WERI-Rb-1 (cell line): ENCODE data around the gene SLC13A3.
A peak's percentile ranks its signal among the peaks of the same experiment; 100 is the strongest.

Source experiments
- DNase-seq: peaks from one replicate; pipeline ENCODE4 v3.0.0-alpha.2; 2020
- H3K27ac ChIP-seq: fragments of 250-450 bp; sonication (Bioruptor Pico); 2 replicates; pipeline ENCODE4 v1.5.1; 2020; ENCODE audit warnings: mild to moderate bottlenecking, moderate library complexity
- H3K27me3 ChIP-seq: fragments of 250-450 bp; sonication (Bioruptor Pico); 2 replicates; pipeline ENCODE4 v1.5.1; 2021; ENCODE audit warnings: mild to moderate bottlenecking, low read depth, moderate library complexity; ENCODE audit not compliant: insufficient read depth, severe bottlenecking
- H3K36me3 ChIP-seq: fragments of 250-450 bp; sonication (Bioruptor Pico); 2 replicates; pipeline ENCODE4 v1.5.1; 2020; ENCODE audit warnings: mild to moderate bottlenecking, moderate library complexity
- H3K4me3 ChIP-seq: 2 replicates; pipeline ENCODE4 v1.5.1; 2011; ENCODE audit warnings: low read depth, mild to moderate bottlenecking, control low read depth, low read length
- H3K9me3 ChIP-seq: fragments of 250-450 bp; sonication (Bioruptor Pico); 2 replicates; pipeline ENCODE4 v1.5.1; 2021; ENCODE audit warnings: mild to moderate bottlenecking, moderate library complexity; ENCODE audit not compliant: severe bottlenecking
- TF ChIP-seq, protein P1 (sequence below): IDR thresholded peaks from 2 replicates; pipeline ENCODE4 v1.5.1; 2011; ENCODE audit warnings: low read depth, mild to moderate bottlenecking, control low read depth, inconsistent platforms, low read length

SLC13A3 gene

GRCh38 chr20:46621492-46621891 is 29.8 kb downstream of the SLC13A3 start:
- TF ChIP-seq, protein P1, sequence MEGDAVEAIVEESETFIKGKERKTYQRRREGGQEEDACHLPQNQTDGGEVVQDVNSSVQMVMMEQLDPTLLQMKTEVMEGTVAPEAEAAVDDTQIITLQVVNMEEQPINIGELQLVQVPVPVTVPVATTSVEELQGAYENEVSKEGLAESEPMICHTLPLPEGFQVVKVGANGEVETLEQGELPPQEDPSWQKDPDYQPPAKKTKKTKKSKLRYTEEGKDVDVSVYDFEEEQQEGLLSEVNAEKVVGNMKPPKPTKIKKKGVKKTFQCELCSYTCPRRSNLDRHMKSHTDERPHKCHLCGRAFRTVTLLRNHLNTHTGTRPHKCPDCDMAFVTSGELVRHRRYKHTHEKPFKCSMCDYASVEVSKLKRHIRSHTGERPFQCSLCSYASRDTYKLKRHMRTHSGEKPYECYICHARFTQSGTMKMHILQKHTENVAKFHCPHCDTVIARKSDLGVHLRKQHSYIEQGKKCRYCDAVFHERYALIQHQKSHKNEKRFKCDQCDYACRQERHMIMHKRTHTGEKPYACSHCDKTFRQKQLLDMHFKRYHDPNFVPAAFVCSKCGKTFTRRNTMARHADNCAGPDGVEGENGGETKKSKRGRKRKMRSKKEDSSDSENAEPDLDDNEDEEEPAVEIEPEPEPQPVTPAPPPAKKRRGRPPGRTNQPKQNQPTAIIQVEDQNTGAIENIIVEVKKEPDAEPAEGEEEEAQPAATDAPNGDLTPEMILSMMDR, result no peak
- Histone ChIP-seq H3K4me3 (no peak overlapping the region), H3K9me3 (peaks cover 15% of the 10 kb centered on the region), H3K36me3 (no peaks in the 10 kb centered on the region), H3K27me3 (no peaks in the 10 kb centered on the region), H3K27ac (no peak overlapping the region)
- no peak for DNase-seq

- Histone ChIP-seq H3K27ac (no peak overlapping the region), H3K4me3 (no peak overlapping the region), H3K9me3 (peaks cover 15% of the 10 kb centered on the region), H3K36me3 (no peaks in the 10 kb centered on the region), H3K27me3 (no peaks in the 10 kb centered on the region)
- no peak for DNase-seq
- TF ChIP-seq, protein P1, result no peak
Observed at GRCh38 chr20:46619445-46619844, 31.8 kb downstream of the SLC13A3 start.

DNA sequence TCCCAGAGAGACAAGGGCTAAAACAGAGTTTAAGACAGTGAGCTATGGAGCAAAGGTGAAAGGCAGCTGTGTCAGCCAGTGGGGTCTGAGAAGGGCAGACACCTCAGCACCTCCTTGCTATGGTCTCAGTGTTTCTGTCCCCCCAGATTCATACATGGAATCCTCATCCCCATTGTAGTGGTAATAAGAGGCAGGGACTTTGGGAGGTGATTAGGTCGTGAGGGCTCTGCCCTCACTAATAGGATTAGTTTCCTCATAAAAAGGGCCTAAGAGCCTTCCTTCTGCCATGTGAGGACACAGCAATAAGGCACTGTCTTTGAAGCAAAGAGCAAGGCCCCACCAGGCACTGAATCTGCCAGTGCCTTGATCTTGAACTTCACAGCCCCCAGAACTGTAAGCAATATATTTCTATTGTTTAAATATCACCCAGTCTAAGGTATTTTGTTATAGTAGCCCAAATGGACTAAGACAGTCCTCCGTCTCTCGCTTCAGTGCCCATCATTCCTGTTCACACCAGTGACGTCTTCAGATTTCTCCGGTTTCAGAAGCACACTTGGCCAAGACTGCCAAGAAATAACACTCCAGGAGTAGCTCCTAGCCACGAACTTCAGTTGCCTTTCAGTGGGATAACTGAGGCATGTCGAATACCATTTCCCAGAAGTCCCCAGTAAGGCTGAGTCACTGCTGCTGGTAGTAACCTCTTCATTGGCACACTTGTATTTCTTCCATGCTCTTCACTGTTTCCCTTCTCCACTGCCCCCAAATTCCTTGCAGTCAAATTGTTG is 32.8 kb downstream of the SLC13A3 start:
- Histone ChIP-seq H3K27me3 (no peaks in the 10 kb centered on the region), H3K27ac (no peak overlapping the region), H3K9me3 (peaks cover 11% of the 10 kb centered on the region), H3K36me3 (no peaks in the 10 kb centered on the region), H3K4me3 (no peak overlapping the region)
- peak; percentile 43 for DNase-seq
- TF ChIP-seq, protein P1, result no peak

DNA sequence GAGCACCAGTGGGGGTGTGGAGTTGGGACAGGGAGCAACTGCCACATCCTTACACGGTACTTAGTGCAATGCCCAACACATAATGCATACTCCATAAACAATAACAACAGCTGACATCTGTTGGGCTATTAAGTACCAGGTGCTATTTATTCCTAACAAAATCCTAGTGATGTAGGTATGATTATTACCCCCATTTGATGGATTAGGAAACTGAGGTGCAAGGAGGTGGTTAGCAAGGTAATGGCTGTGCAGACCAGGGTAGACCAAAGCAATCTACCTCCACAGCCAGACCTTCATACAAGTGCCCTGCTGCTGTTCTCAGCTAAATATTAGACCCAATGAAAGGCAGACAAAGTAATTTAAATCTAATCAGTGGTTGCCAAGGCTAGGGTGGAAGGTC is 36.8 kb downstream of the SLC13A3 start:
- DNase-seq, result no peak
- TF ChIP-seq, protein P1, result no peak

DNA sequence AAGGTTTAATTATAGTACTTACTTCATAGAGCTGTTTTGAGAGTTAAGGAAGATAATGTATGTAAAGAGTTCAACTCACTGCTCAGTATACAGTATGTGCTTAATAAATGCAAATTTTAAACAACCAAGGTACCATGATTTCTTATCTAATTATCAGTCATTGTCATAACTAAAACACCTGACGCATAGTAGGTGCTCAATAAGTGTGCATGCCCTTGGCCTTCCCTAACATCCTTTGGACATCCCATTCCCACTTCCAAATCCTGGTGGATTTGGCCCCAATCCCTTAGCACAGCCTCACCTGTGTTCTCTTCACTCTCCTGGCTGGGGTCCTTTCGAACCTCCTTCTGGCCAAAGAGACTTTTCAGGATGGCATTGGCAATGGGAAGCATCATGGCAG is 41.1 kb downstream of the SLC13A3 start:
- H3K4me3 ChIP-seq, result no peak overlapping the region
- H3K36me3 ChIP-seq, result no peaks in the 10 kb centered on the region
- DNase-seq, result no peak
- TF ChIP-seq, protein P1, result no peak
- H3K27me3 ChIP-seq, result no peaks in the 10 kb centered on the region
- no peak overlapping the region for H3K27ac ChIP-seq
- no peaks in the 10 kb centered on the region for H3K9me3 ChIP-seq

More for the DNA sequence above, 36.8 kb downstream of the SLC13A3 start:
- Histone ChIP-seq H3K9me3 (peaks cover 11% of the 10 kb centered on the region), H3K4me3 (no peak overlapping the region), H3K27me3 (no peaks in the 10 kb centered on the region), H3K36me3 (no peaks in the 10 kb centered on the region), H3K27ac (no peak overlapping the region)

GRCh38 chr20:46609043-46609442 is 42.2 kb downstream of the SLC13A3 start:
- DNase-seq, result no peak
- no peaks in the 10 kb centered on the region for H3K9me3 ChIP-seq
- no peaks in the 10 kb centered on the region for H3K27me3 ChIP-seq
- no peaks in the 10 kb centered on the region for H3K36me3 ChIP-seq
- H3K27ac ChIP-seq, result no peak overlapping the region
- TF ChIP-seq, protein P1, result no peak
- no peak overlapping the region for H3K4me3 ChIP-seq
